ENCODE results near the gene PLPP7. TPM values are rescaled to one million over a fixed set of nuclear protein-coding genes. Genes with fewer than 3 reads are reported as not detected.
"Not testable (repeated sequence)": the region's sequence is repeated elsewhere in the genome, so short reads cannot be mapped to it uniquely, and the experiment has no call there.

PLPP7 gene
- total RNA-seq (100 to 1,000 TPM in 6 of 9 donors, 10 to 100 TPM in 3; 78.8 to 293 (median 109) TPM), polyA plus RNA-seq (100 to 1,000 TPM in 1 of 2 donors, 10 to 100 TPM in 1; 56.1 to 166 TPM)
- long read RNA-seq, donor 1, transcript PLPP7-202 (2 exons, 2,095 nt): major isoform, 109 of 208 reads
- long read RNA-seq, donor 1, partial matches to known transcripts: 86 of 208 reads
- long read RNA-seq, donor 1, other reads (novel, unspliced or antisense): 10 of 208 reads
- long read RNA-seq, donor 2, transcript PLPP7-202 (2 exons, 2,095 nt): major isoform, 447 of 484 reads
- long read RNA-seq, donor 2, partial matches to known transcripts: 31 of 484 reads
- long read RNA-seq, donor 2, other reads (novel, unspliced or antisense): 5 of 484 reads
- long read RNA-seq, donor 3, transcript PLPP7-202 (2 exons, 2,095 nt): major isoform, 103 of 157 reads
- long read RNA-seq, donor 3, partial matches to known transcripts: 0 of 157 reads
- long read RNA-seq, donor 3, other reads (novel, unspliced or antisense): 52 of 157 reads

DNA sequence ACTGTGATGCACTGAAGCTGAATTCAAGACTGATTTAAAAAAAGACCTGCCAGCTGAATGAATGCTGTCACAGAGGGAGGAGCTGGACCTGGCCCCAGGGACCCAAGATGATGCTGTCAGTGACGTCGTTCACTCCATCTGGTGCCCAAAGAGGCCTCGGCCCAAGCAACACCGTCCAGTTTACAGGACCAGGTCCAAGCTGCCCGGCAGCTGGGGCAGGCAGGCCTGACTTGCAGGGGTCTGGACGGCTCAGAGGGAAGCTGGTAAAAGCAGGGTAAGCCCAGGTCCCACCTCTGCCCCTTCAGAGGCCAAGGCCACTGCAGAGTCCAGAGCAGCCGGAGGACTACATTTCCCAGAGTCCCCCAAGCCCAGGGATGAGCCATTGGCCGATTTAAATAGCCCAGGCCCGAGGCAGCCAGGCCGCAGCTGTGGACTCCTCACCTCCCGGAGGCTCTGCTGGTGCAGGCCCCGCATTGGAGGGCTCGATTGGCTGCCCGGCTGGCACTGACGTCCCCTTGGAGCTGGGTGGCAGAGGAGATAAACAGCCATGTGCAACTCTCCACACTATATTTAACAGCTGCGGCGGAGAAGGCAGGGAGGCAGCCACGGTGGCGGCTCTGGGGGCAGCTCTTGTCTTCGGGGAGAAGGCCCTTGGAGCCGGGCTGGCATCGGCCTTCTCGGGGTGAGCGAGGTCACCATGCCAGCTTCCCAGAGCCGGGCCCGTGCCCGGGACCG is at the start of gene PLPP7:
PLPP7 (plus strand) TSS at position 423 of the 735 bp plus-strand sequence; CDS start at position 698, 275 bp downstream.
- peaks cover 0 to 14% (median 0%) of the 10 kb centered on the region in 9 donors for H3K36me3 ChIP-seq
- H3K4me1 ChIP-seq: peaks cover 0 to 71% (median 25%) of the 10 kb centered on the region in 12 donors
- peak within 1 kb of the TSS; percentile 57 to 88 (median 62) for H3K4me3 ChIP-seq
- intact Hi-C loops (cut with DNase I): loop anchor here in 3 of 10 donors (5.0 to 10.0 kb wide), 2 partner anchors 43 to 45 kb away; no protein-coding TSS in a partner anchor
- peak within 1 kb of the TSS; percentile 78 to 98 (median 94) for H3K27ac ChIP-seq
- ATAC-seq (peak; percentile 88 to 94 (median 91)), DNase-seq (peak; percentile 88 to 95 (median 89))
- TF ChIP-seq, protein P1, sequence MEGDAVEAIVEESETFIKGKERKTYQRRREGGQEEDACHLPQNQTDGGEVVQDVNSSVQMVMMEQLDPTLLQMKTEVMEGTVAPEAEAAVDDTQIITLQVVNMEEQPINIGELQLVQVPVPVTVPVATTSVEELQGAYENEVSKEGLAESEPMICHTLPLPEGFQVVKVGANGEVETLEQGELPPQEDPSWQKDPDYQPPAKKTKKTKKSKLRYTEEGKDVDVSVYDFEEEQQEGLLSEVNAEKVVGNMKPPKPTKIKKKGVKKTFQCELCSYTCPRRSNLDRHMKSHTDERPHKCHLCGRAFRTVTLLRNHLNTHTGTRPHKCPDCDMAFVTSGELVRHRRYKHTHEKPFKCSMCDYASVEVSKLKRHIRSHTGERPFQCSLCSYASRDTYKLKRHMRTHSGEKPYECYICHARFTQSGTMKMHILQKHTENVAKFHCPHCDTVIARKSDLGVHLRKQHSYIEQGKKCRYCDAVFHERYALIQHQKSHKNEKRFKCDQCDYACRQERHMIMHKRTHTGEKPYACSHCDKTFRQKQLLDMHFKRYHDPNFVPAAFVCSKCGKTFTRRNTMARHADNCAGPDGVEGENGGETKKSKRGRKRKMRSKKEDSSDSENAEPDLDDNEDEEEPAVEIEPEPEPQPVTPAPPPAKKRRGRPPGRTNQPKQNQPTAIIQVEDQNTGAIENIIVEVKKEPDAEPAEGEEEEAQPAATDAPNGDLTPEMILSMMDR (IDR thresholded peaks at IDR 0.05): peak in 1 of 12 donors; percentile 2
- TF ChIP-seq POLR2A (IDR thresholded peaks at IDR 0.05): peak; percentile 61 to 92
- WGBS, 4 donors: 9 to 27% (median 26%) methylated on average over 20 to 28 of the region's 28 CpGs
- no peaks in the 10 kb centered on the region for H3K9me3 ChIP-seq
- H3K27me3 ChIP-seq: no peaks in the 10 kb centered on the region

DNA sequence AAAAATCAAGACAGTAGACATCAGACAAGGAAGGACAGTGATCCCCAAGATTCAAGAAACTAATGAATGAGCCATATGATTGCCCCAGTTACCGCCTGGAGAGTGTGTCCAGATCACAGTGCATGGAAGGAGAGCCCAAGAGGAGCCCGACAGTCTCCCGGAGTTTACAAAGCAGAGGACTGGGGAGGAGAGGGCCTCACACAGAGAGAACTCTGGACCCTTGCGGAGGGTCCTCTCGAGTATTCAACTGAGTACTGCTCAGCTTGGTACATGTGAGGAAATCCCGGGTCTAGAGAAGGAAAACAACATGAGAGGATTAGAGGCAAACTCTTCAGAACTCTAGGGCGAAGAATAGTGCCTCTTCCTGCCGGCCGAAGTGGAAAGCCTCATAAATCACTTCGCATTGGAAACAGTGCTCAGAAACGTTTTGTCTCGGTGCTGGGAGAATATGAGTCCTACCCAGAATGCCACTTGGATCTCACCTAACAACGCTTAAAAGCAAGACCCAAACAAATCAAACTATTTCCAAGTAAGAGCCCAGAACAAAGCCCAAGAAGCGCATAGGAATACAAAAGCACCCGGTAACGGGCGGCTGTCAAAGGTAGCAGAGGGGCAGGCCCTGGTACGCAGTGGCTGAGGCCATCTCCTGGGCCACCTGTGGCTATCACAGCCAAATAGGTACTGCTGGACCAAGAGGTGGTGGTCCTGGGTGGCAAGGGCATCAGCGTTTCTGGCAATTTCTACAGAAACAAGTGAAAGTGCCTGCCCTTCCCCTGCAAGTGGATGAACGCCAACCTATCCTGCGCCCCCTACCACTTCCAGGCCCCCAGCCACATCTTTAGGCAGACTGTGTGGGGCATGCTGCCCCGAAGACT is 49.2 kb upstream of the PLPP7 start:
- Histone ChIP-seq H3K36me3 (peaks cover 0 to 4% (median 0%) of the 10 kb centered on the region in 9 donors), H3K27ac (peak overlapping the region in 1 of 12 donors; percentile 85), H3K27me3 (no peaks in the 10 kb centered on the region), H3K9me3 (peaks cover 0 to 6% (median 0%) of the 10 kb centered on the region in 12 donors), H3K4me1 (peaks cover 0 to 42% (median 33%) of the 10 kb centered on the region in 12 donors), H3K4me3 (no peak overlapping the region)
- 87 to 90% (median 88%) methylated on average over 22 of the region's 22 CpGs for WGBS, 4 donors
- intact Hi-C loops (cut with DNase I): loop anchor here in 3 of 10 donors (5.0 kb wide), 2 partner anchors 92 to 97 kb away; no protein-coding TSS in a partner anchor
- ATAC-seq: no peak
- TF ChIP-seq POLR2A (IDR thresholded peaks at IDR 0.05): no peak
- TF ChIP-seq, protein P1 (IDR thresholded peaks at IDR 0.05): no peak
- DNase-seq: no peak

DNA sequence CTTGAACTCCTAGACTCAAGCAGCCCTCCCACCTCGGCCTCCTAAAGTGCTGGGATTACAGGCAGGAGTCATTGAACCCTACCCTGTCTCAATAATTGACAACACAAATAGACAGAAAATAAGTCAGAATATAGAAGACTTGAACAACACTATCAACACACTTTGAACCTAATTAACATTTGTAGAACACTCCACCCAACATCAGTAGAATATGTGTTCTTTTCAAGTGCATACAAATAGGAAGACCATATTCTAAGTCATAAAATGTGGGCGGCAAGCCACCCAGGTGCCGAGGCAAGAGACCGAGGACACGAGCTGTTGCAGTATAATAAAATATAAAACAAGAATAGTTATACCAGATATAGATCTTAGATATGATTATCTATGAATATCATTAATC is 45.2 kb upstream of the PLPP7 start:
- 89 to 97% (median 95%) methylated on average over 5 of the region's 5 CpGs for WGBS, 4 donors

DNA sequence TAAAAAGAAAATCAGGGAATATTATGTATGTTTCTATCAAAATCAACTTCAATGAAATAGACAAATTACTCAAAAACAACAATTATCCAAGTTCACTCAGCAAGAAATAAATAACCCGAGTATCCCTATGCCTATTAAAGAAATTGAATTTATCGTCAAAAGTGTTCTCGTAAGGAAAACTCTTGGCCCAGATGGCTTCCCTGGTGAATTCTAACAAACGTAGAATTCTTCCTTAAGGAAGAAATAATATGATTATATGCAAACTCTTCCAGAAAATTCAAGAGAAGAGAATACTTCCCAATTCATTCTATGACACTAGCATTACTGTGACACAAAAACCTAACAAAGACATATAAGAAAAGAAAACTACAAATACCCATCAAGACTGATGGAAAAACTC is 42.9 kb upstream of the PLPP7 start:
- intact Hi-C loops (cut with DNase I): no loop called here
- no peaks in the 10 kb centered on the region for H3K36me3 ChIP-seq
- no peak for ATAC-seq
- H3K4me3 ChIP-seq: no peak overlapping the region
- no peak overlapping the region for H3K27ac ChIP-seq
- no peak for TF ChIP-seq POLR2A (IDR thresholded peaks at IDR 0.05)
- TF ChIP-seq, protein P1 (IDR thresholded peaks at IDR 0.05): no peak
- no peak for DNase-seq
- H3K9me3 ChIP-seq: peaks cover 0 to 6% (median 0%) of the 10 kb centered on the region in 12 donors
- WGBS, 4 donors: 71 to 87% (median 78%) methylated on average over 4 of the region's 4 CpGs
- peaks cover 0 to 4% (median 0%) of the 10 kb centered on the region in 12 donors for H3K4me1 ChIP-seq
- no peaks in the 10 kb centered on the region for H3K27me3 ChIP-seq

More for the DNA sequence above, 45.2 kb upstream of the PLPP7 start:
- H3K4me1 ChIP-seq, H3K27me3 ChIP-seq, H3K36me3 ChIP-seq, ATAC-seq, H3K27ac ChIP-seq, DNase-seq, H3K4me3 ChIP-seq, H3K9me3 ChIP-seq: not testable (repeated sequence)
- intact Hi-C loops (cut with DNase I): loop anchor here in 3 of 10 donors (5.0 kb wide), 2 partner anchors 88 to 93 kb away; no protein-coding TSS in a partner anchor

All from heart left ventricle (tissue), 16 donors.